ENCODE results near the gene SYT15. TPM values are rescaled to one million over a fixed set of nuclear protein-coding genes. Genes with fewer than 3 reads are reported as not detected.

SYT15 gene
- total RNA-seq, 1 experiment from 2014 or later = 1.6 TPM

GRCh38 chr10:46538155-46538554, 40.8 kb upstream of the SYT15 start:
- ChIA-PET CTCF (interaction anchor here (1.4 kb wide), 1 partner anchor 8 kb away, joined by 3 read pairs; no protein-coding TSS in a partner anchor), POLR2A (no interaction called here), RAD21 (ENCODE audit: low non-redundant PET in 1 of 2, low total read pairs in 2 of 2, uncharacterized antibody in 2 of 2, unreplicated experiment in 2 of 2) (no interaction called here)
- Histone ChIP-seq H3K27ac (ENCODE audit: low read depth, low read length) (no peak overlapping the region), H3K9me2 (ENCODE audit: insufficient read depth) (no peaks in the 10 kb centered on the region), H3K9ac (ENCODE audit: low read length) (no peak overlapping the region), H4K20me1 (ENCODE audit: insufficient read depth) (no peaks in the 10 kb centered on the region), H3K79me2 (ENCODE audit: insufficient read depth, low read length) (no peaks in the 10 kb centered on the region), H3K4me2 (ENCODE audit: low read length) (no peak overlapping the region), H3K9me3 (ENCODE audit: control insufficient read depth in 1 of 2, insufficient read depth in 1 of 2, low read depth in 1 of 2, low read length in 2 of 2) (no peaks in the 10 kb centered on the region), H3K27me3 (ENCODE audit: insufficient read depth, low read length) (no peaks in the 10 kb centered on the region), H3K36me3 (ENCODE audit: control insufficient read depth in 1 of 2, insufficient read depth in 2 of 2, low read length in 2 of 2) (no peaks in the 10 kb centered on the region), H3K4me3 (replicated peaks in 1 of 2; ENCODE audit: low read depth in 1 of 2, low read length in 2 of 2) (no peak overlapping the region), H2AFZ (ENCODE audit: low read depth, low read length, poor library complexity, severe bottlenecking) (no peak overlapping the region), H3K4me1 (ENCODE audit: control insufficient read depth in 1 of 2, insufficient read depth in 2 of 2, low read length in 2 of 2) (no peaks in the 10 kb centered on the region)
- no peak for TF ChIP-seq REST (IDR thresholded peaks at IDR 0.05; ENCODE audit: low read depth)
- no peak for TF ChIP-seq ZFX (IDR thresholded peaks at IDR 0.05)
- no peak for TF ChIP-seq ZNF274 (IDR thresholded peaks at IDR 0.05; ENCODE audit: low read depth, low read length)
- TF ChIP-seq TCF7L2 (IDR thresholded peaks at IDR 0.05; ENCODE audit: borderline replicate concordance, extremely low read depth, insufficient read depth, insufficient read length) = no peak
- TF ChIP-seq EGR1 (IDR thresholded peaks at IDR 0.05; ENCODE audit: low read depth) = no peak
- no peak for TF ChIP-seq SIN3A (IDR thresholded peaks at IDR 0.05; ENCODE audit: low read depth)
- TF ChIP-seq ZBTB33 (IDR thresholded peaks at IDR 0.05; ENCODE audit: extremely low read depth, insufficient replicate concordance, low read length) = no peak
- TF ChIP-seq CEBPB (IDR thresholded peaks at IDR 0.05; ENCODE audit: low read depth) = no peak
- no TSS peak for BruUV-seq (replicated peaks)
- DNase-seq (ENCODE audit: low read depth, low spot score) = no peak
- intact Hi-C loops (cut with micrococcal nuclease) = no loop called here
- ATAC-seq = no peak

Data from HCT116 (cell line).